Activated CD4-positive, alpha-beta T cell treated with anti-CD3 and anti-CD28 coated beads, Interleukin-2, amount 50 U/mL, for 48 hours (primary cell): ENCODE results near the gene DTD1.

Experiments
- DNase-seq, 2 experiments: peaks; one replicate each; pipeline ENCODE4 v3.0.0-alpha.2; 2020

The DTD1 gene

GRCh38 chr20:18621004-18621403, 33.1 kb downstream of the DTD1 start:
- no peak for DNase-seq

- no peak for DNase-seq
Measured at GRCh38 chr20:18623156-18623910, 35.5 kb downstream of the DTD1 start.

DNA sequence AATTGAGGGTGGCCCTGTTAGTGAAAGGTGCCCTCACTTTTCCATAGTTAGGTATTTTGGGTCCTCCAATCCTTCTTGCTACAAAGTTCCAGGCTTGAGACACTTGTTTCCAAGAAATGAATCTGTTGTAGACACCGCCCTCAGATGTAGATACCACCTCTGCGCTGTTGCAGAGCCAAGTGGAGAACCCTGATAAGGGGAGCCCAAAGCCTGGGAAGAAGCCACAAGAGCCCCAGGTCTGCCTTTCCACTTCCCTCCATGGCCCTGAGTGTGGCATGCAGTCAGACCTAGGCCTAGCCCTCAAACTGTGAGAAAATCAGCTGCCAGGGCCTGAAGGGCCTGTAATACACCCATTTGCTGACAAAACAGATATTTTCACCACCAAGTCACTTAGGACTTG, 37.1 kb downstream of the DTD1 start:
- no peak for DNase-seq

GRCh38 chr20:18625907-18626655, 38.2 kb downstream of the DTD1 start:
- no peak for DNase-seq

GRCh38 chr20:18628330-18628920, 40.6 kb downstream of the DTD1 start:
- DNase-seq, result peak; percentile 7 to 18

DNA sequence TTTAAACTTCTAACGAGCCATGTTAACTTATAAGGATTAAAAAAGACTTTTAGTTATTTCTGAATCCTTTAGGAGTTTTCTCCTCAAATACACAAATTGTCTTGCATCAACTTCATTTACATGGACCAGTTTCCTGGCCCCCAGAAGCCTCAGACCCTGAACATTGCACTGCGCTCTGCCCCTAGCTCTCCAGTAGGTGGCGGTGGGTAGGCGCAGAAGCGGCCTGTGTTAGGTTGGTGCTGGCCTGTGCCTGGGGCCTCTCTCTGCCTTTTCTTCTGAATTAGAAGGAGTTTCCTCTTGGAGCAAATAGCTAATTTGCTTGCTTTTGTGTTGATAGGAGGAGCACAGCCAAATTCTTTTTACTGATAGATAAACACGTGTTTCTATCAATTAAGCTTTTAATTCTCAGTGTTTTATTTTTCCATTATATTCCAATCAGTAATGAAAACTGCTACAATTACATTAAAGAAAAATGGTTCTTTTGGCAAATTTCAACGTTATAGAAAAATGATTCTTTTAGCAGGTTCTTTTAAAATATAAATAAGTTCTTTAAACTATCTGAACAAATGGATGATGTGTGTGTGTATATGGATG, 44.4 kb downstream of the DTD1 start:
- DNase-seq, result peak; percentile 55 to 64

GRCh38 chr20:18633411-18633810, 45.6 kb downstream of the DTD1 start:
- DNase-seq, result no peak

DNA sequence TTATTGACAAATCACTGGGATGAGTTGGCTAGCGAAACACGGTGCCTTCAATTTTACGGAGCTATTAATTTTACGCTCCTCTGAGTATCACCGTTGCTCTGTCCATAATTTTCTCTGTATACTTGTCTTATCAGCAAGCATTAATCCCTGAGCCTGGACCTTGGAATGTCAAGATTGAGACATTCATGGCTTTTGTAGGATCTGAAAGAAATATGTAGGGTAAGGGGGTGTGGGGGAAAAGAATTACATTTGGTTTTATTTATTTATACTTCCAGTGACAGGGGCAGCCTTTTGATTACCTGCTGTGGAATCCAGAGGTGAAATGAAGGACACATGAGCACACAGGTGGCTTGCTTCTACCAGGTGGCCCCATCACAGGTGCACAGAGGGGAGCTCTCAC, 46.6 kb downstream of the DTD1 start:
- no peak for DNase-seq

DNA sequence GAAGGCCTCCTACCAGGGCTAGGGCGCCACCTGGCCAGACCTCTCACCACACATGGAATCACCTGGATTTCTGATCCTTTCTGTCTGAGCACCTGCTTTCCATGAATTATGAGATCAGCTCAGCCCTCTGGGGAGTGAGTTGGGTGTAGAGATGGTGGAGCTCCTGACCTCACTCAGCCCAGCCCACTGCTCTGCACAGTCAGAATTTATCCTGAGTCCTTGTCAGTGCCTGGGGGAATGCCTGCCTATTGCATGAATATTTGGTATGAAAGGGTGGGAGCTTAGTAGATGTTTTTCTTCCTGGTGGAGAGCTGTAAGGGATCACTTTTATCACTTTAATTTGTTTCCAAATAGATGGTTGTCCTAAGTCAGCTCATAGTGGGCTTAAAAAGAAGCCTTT, 47.5 kb downstream of the DTD1 start:
- DNase-seq, result no peak

DNA sequence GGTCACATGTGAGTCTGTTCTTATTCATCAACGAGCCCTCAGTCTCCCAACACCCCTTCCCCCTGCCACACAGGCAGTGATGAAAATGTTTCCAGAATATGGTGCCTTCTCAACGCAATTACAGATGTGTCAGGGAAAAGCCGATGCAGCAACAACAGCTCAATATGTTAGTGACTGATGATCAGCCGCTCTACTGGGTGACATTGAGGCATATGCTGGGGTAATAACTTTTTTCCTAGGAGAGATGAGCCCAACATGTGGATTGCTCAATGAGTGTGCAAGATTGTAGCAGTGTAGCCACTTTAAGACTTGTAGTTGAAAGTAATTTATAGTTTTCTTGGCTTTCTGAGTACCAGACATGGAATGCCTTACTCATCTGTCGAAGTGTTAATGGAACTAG, 49.4 kb downstream of the DTD1 start:
- no peak for DNase-seq

DNA sequence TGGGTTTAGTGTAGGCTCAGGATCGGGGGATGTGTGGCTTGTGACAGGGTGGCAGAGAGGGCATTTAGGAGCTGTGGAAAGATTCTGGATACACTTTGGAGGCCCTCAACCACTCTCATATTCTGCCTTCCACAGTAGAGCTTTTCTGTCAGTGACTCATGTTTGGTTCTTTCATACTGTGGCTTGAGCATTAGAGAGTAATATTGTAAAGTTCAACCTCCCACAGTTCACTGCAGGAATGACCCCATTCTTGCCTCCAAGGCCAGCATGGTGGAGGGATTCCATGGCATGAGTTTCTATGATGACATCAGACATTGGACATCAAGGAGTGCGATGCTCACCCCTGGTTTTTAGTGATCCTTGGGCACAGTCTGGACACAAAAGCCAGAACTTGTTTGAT, 50.9 kb downstream of the DTD1 start:
- DNase-seq, result no peak

- no peak for DNase-seq
Measured at GRCh38 chr20:18639501-18639979, 51.7 kb downstream of the DTD1 start.

DNA sequence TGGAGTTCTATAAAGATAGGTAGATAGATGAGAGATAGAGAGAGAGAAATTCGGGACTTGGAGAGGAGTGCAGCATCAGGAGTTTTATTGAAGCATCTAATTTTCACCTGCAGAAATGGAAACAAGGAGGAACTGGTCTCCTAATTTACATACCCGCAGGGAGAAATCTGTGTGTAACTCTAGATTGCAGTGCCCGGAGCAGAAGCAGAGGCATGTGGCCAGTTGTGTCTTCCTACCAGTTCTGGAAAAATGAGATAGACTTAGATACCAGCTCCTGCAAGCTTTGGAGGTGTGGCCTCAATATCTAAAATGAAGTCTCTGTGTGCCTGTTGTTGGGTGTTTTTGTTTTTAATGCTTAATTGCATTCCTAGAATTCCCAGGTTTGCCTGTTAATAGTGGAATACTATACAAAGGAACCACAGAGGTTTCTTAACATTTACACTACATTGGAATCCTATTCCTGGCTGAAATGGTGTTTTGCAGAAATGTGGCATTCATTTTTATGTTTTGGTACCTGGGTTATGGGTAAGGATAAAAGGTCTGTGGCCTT, 57.4 kb downstream of the DTD1 start:
- DNase-seq, result no peak

- no peak for DNase-seq
Measured at GRCh38 chr20:18645851-18646250, 58.0 kb downstream of the DTD1 start.

DNA sequence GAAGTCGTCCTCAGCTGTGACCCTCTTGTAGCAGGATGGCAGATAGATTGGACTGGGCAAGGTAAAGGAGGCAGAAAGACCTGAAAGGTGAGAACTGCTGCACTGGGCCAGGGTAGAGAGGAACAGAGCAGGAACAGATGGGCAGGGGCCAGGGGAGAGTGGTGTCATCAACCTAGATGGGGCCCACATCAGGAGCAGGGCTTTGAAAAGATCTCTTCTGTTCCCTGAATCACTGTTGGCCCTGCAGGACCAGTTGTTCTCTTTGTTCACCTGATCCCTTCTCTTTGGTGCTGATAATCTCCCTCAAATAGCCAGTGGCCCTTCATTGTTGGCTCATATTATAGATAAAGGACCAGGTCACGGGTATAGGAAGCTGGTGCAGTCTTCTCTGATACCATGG, 59.9 kb downstream of the DTD1 start:
- no peak for DNase-seq

GRCh38 chr20:18650224-18650623, 62.4 kb downstream of the DTD1 start:
- no peak for DNase-seq

- DNase-seq, result no peak
Measured at GRCh38 chr20:18653736-18654447, 66.0 kb downstream of the DTD1 start.

DNA sequence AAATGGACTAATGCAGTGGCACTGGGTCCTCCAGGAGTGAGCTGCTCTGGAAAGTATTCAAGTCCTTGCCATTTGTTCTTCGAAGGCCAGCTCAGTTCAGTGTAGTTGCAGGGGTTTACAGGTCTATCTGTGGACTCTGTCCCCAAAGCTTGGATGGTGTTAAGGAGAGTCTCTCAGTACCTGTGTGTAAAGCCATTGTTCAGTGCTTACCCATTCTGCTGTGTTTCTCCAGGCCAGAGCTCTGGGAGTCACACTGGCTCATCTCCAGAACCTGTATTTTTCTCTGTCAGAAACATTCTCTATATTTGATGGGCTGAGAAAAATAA, 66.6 kb downstream of the DTD1 start:
- no peak for DNase-seq

GRCh38 chr20:18657575-18657974, 69.7 kb downstream of the DTD1 start:
- DNase-seq, result no peak

GRCh38 chr20:18662279-18663040, 74.6 kb downstream of the DTD1 start:
- peak in 1 of 2 experiments; percentile 13 for DNase-seq

GRCh38 chr20:18663932-18664331, 76.1 kb downstream of the DTD1 start:
- DNase-seq, result no peak

- DNase-seq, result no peak
Measured at GRCh38 chr20:18665135-18665534, 77.3 kb downstream of the DTD1 start.
